A549 (cell line): ENCODE measurements around the gene HDDC2. TPM values are rescaled to one million over a fixed set of nuclear protein-coding genes. Genes with fewer than 3 reads are reported as not detected.

Experiments
- ATAC-seq, 2 experiments: fragments of 200-7000 bp in 1 of 2; fragments of >200 bp in 1 of 2; cut with Nextera tagmentation in 1 of 2; cut with Tn5 transposase in 1 of 2; 3 replicates each; pipeline versions ENCODE4 v1.8.0 to v1.9.1; 2018 to 2020; ENCODE audit warnings: mild to moderate bottlenecking in 1 of 2, moderate library complexity in 1 of 2
- CTCF ChIA-PET: fragments of 300-600 bp; sonication (Branson Sonifier 250); formaldehyde crosslinking; extraction: SDS; loops from one replicate; lab custom pipeline; 2021; ENCODE audit warnings: antibody characterized with exemption, inconsistent platforms; lab: Yijun Ruan, JAX
- POLR2A ChIA-PET: fragments of 350-600 bp; formaldehyde crosslinking; extraction: SDS; loops from one replicate; lab custom pipeline; 2021; ENCODE audit warnings: antibody characterized with exemption, inconsistent platforms; lab: Yijun Ruan, JAX
- DNase-seq, 2 experiments: peaks; one replicate each; pipeline versions ENCODE4 v3.0.0 to v3.0.0-alpha.2; 2011 to 2016; ENCODE audit warnings: low read depth in 1 of 2, low spot score in 1 of 2
- FAIRE-seq: peaks from 2 replicates; lab custom pipeline; 2011; peaks lifted over from hg19 to GRCh38; lab: Jason Lieb, UNC
- H3K27ac ChIP-seq, 2 experiments: fragments of >200 bp; sonication (Bioruptor Twin); formaldehyde crosslinking; 3 replicates each; pipeline ENCODE4 v1.5.1; 2016 to 2017
- H3K4me1 ChIP-seq: fragments of >200 bp; sonication (Bioruptor Twin); formaldehyde crosslinking; 3 replicates; pipeline ENCODE4 v1.6.1; 2016
- H3K4me2 ChIP-seq: fragments of >200 bp; sonication (Bioruptor Twin); formaldehyde crosslinking; 3 replicates; pipeline ENCODE4 v1.6.1; 2016
- H3K4me3 ChIP-seq: fragments of >200 bp; sonication (Bioruptor Twin); formaldehyde crosslinking; 3 replicates; pipeline ENCODE4 v1.5.1; 2016
- H3K9me3 ChIP-seq: fragments of >200 bp; sonication (Bioruptor Twin); formaldehyde crosslinking; 3 replicates; pipeline ENCODE4 v1.6.1; 2016
- ATOH8 ChIP-seq: fragments of 250-450 bp; sonication (Bioruptor Pico); IDR thresholded peaks from 2 replicates; pipeline ENCODE4 v1.5.0; 2020; ENCODE audit warnings: low read depth, mild to moderate bottlenecking, moderate library complexity
- BCL3 ChIP-seq: fragments of >200 bp; sonication (Bioruptor Twin); formaldehyde crosslinking; IDR thresholded peaks from 3 replicates; pipeline ENCODE4 v1.6.1; 2016
- EHF ChIP-seq: fragments of 250-450 bp; sonication (Bioruptor Pico); IDR thresholded peaks from 2 replicates; pipeline ENCODE4 v1.5.0; 2020; ENCODE audit warnings: mild to moderate bottlenecking
- EP300 ChIP-seq, 2 experiments: fragments of >200 bp; sonication (Bioruptor Twin); formaldehyde crosslinking; IDR thresholded peaks; 2 replicates in 1 of 2; 3 replicates in 1 of 2; pipeline ENCODE4 v1.6.1; 2016 to 2017
- FOXS1 ChIP-seq: fragments of 250-450 bp; sonication (Bioruptor Pico); IDR thresholded peaks from 2 replicates; pipeline ENCODE4 v1.5.0; 2020; ENCODE audit warnings: mild to moderate bottlenecking, moderate library complexity
- HMGXB4 ChIP-seq: fragments of 250-450 bp; sonication (Bioruptor Pico); IDR thresholded peaks from 2 replicates; pipeline ENCODE4 v1.5.0; 2021; ENCODE audit warnings: mild to moderate bottlenecking, moderate library complexity, borderline replicate concordance
- JUN ChIP-seq, 2 experiments: fragments of >200 bp; sonication (Bioruptor Twin); formaldehyde crosslinking; IDR thresholded peaks; 2 replicates in 1 of 2; 3 replicates in 1 of 2; pipeline ENCODE4 v1.6.1; 2016 to 2017
- KDM5A ChIP-seq: fragments of 200-600 bp; sonication (generic); IDR thresholded peaks from 2 replicates; pipeline ENCODE4 v1.6.1; 2016; ENCODE audit warnings: antibody characterized with exemption, mild to moderate bottlenecking
- MAFK ChIP-seq: fragments of 450-650 bp; IDR thresholded peaks from 2 replicates; pipeline ENCODE4 v1.6.1; 2014; ENCODE audit not compliant: partially characterized antibody
- MAX ChIP-seq: IDR thresholded peaks from 2 replicates; pipeline ENCODE4 v1.6.1; 2012
- MYC ChIP-seq: IDR thresholded peaks from 2 replicates; pipeline ENCODE4 v1.6.1; 2012; ENCODE audit warnings: mild to moderate bottlenecking, inconsistent platforms, low read length, improper control_type of control experiment, borderline replicate concordance
- PBX3 ChIP-seq: IDR thresholded peaks from 2 replicates; pipeline ENCODE4 v1.6.1; 2012
- PHF8 ChIP-seq: fragments of 200-600 bp; sonication (generic); IDR thresholded peaks from 2 replicates; pipeline ENCODE4 v1.6.1; 2016; ENCODE audit warnings: low read depth, mild to moderate bottlenecking, antibody characterized with exemption, moderate library complexity, borderline replicate concordance
- POLR2A ChIP-seq: IDR thresholded peaks from 2 replicates; pipeline ENCODE4 v1.6.1; 2012; ENCODE audit warnings: mild to moderate bottlenecking, low read length
- REST ChIP-seq: fragments of 200-600 bp; sonication (generic); IDR thresholded peaks from 2 replicates; pipeline ENCODE4 v1.6.1; 2016; ENCODE audit warnings: antibody characterized with exemption, mild to moderate bottlenecking, moderate library complexity
- TP53 ChIP-seq: fragments of 250-450 bp; sonication (Bioruptor Pico); IDR thresholded peaks from 2 replicates; pipeline ENCODE4 v1.5.0; 2021; ENCODE audit warnings: mild to moderate bottlenecking, moderate library complexity
- ZFP36 ChIP-seq: fragments of 450-650 bp; IDR thresholded peaks from 2 replicates; pipeline ENCODE4 v1.6.1; 2014; ENCODE audit warnings: borderline replicate concordance; ENCODE audit not compliant: partially characterized antibody
- WGBS: methylation state at CpG from one replicate; pipeline ENCODE4 v1.1.6; 2017; ENCODE audit errors: missing lambda C conversion rate; 5-methylcytosine and 5-hydroxymethylcytosine counted together
- polyA minus RNA-seq: library from RNA; depleted of rRNA, polyadenylated mRNA; stranded (reverse); fragments of >200 nt; gene quantifications from 2 replicates; pipeline ENCODE4 v1.2.3, GENCODE V29; 2011; rRNA and poly(A)+ RNA removed
- polyA plus RNA-seq, 4 experiments: library from polyadenylated mRNA; depleted of rRNA in 3 of 4; stranded (reverse); fragments of >200 nt; fragmentation: RNase III in 1 of 4; extraction: RNeasy Plus Mini Kit Qiagen cat#74134 plus additional on column Dnase treatment in 1 of 4; gene quantifications; 2 replicates in 3 of 4; 3 replicates in 1 of 4; pipeline ENCODE4 v1.2.3, GENCODE V29; 2011 to 2017

HDDC2 gene
- polyA plus RNA-seq (2011; rRNA removed) (194 and 216 TPM in 2 replicates), polyA plus RNA-seq (2017; fragmentation: RNase III; extraction: RNeasy Plus Mini Kit Qiagen cat#74134 plus additional on column Dnase treatment) (104 to 108 TPM (median 107 TPM) in 3 replicates), polyA minus RNA-seq (45.8 and 63.6 TPM in 2 replicates)
- polyA plus RNA-seq (2012; cell fraction: cytosol; rRNA removed) = 142 and 158 TPM in 2 replicates
- polyA plus RNA-seq (2012; cell fraction: nucleus; rRNA removed) = 53.6 and 55.2 TPM in 2 replicates

GRCh38 chr6:125301435-125302391, at the start of gene HDDC2:
HDDC2 (minus strand) TSS chr6:125301967; CDS start chr6:125301932, 35 bp downstream.
- ATAC-seq = peak; percentile 92 to 93
- H3K4me3 ChIP-seq = peak within 1 kb of the TSS; percentile 66
- H3K27ac ChIP-seq = peak within 1 kb of the TSS; percentile 87 to 99
- TF ChIP-seq MAFK = no peak
- 0 out of 2 replicates have a peak, but pooled peaks have one; percentile 40 for TF ChIP-seq MYC
- TF ChIP-seq PBX3 = no peak
- TF ChIP-seq REST = no peak
- TF ChIP-seq EP300 (IDR thresholded peaks at IDR 0.05) = no peak
- no peak for TF ChIP-seq ATOH8 (CRISPR knock-in tag)
- no peak for TF ChIP-seq FOXS1 (CRISPR knock-in tag)
- peak; percentile 77 for TF ChIP-seq POLR2A
- peak; percentile 69; the same call in 1 of the 2 replicates for TF ChIP-seq HMGXB4
- TF ChIP-seq ZFP36 = no peak
- no peak for TF ChIP-seq TP53 (CRISPR knock-in tag)
- peak; percentile 76 for TF ChIP-seq MAX
- peak; percentile 55; the same call in 1 of the 3 replicates for TF ChIP-seq BCL3
- TF ChIP-seq PHF8 = peak; percentile 92
- peak in 1 of 2 experiments; percentile 82; a peak in 3 of 5 replicates for TF ChIP-seq JUN (IDR thresholded peaks at IDR 0.05)
- TF ChIP-seq EHF = no peak
- no peak for TF ChIP-seq KDM5A
- peak within 1 kb of the TSS; percentile 77 for H3K4me2 ChIP-seq
- 14% methylated on average over 24 of the region's 67 CpGs for WGBS
- CTCF ChIA-PET = interaction anchor here (1.0 to 4.1 kb wide), 6 partner anchors 10 to 431 kb away, joined by 3 to 11 read pairs (median 5); partner anchors contain the start of gene TPD52L1
- no peaks in the 10 kb centered on the region for H3K9me3 ChIP-seq
- peak; percentile 28 to 60 for DNase-seq
- H3K4me1 ChIP-seq = peaks cover 13% of the 10 kb centered on the region
- POLR2A ChIA-PET = interaction anchor here (1.0 to 1.6 kb wide), 7 partner anchors 99 to 685 kb away, joined by 3 to 10 read pairs (median 5); partner anchors contain the start of genes TPD52L1 and TRMT11
- FAIRE-seq = no peak
